Endothelial cell of umbilical vein (primary cell): ENCODE measurements around the gene GSK3A. TPM values are rescaled to one million over a fixed set of nuclear protein-coding genes. Genes with fewer than 3 reads are reported as not detected.

Experiments used
- BruUV-seq: library from RNA; stranded (reverse); fragments of 400-500 nt; replicated peaks from 2 replicates; lab custom pipeline; 2021; lab: Mats Ljungman, UMichigan
- CTCF ChIA-PET: fragments of 300-600, 350-600 bp; sonication (Branson Sonifier 250); formaldehyde crosslinking; loops from one replicate; lab custom pipeline; 2021; ENCODE audit warnings: antibody characterized with exemption, inconsistent platforms; lab: Charles Lee
- POLR2A ChIA-PET: fragments of 300-600, 350-600 bp; sonication (Branson Sonifier 250); formaldehyde crosslinking; loops from one replicate; lab custom pipeline; 2021; ENCODE audit warnings: antibody characterized with exemption, inconsistent platforms; lab: Charles Lee
- DNase-seq: peaks from one replicate; pipeline ENCODE4 v3.0.0-alpha.2; 2011; ENCODE audit warnings: low read depth, low spot score
- FAIRE-seq: peaks from 2 replicates; lab custom pipeline; 2011; peaks lifted over from hg19 to GRCh38; lab: Jason Lieb, UNC
- H2AFZ ChIP-seq: 2 replicates; pipeline ENCODE4 v1.6.0; 2012; ENCODE audit warnings: low read depth, low read length, control low read depth, inconsistent platforms
- H3K27ac ChIP-seq: 2 replicates; pipeline ENCODE4 v1.5.1; 2011; ENCODE audit warnings: low read depth, mild to moderate bottlenecking, control low read depth, low read length, moderate library complexity; ENCODE audit not compliant: insufficient read depth
- H3K27me3 ChIP-seq, 2 experiments: 2 replicates each; pipeline versions ENCODE4 v1.6.0 to v1.6.1; 2011; ENCODE audit warnings: low read length in 2 of 2, mixed read lengths in 1 of 2; ENCODE audit not compliant: control insufficient read depth in 2 of 2, insufficient read depth in 2 of 2
- H3K36me3 ChIP-seq, 2 experiments: 2 replicates in 1 of 2; 3 replicates in 1 of 2; pipeline ENCODE4 v1.5.1; 2011; ENCODE audit warnings: low read length in 2 of 2, mild to moderate bottlenecking in 1 of 2, moderate library complexity in 1 of 2; ENCODE audit not compliant: control insufficient read depth in 2 of 2, insufficient read depth in 2 of 2; ENCODE audit errors: extremely low read depth in 1 of 2
- H3K4me1 ChIP-seq: 3 replicates; pipeline ENCODE4 v1.5.1; 2011; ENCODE audit warnings: mild to moderate bottlenecking, low read length; ENCODE audit not compliant: control insufficient read depth, insufficient read depth; ENCODE audit errors: extremely low read depth
- H3K4me2 ChIP-seq: 2 replicates; pipeline ENCODE4 v1.6.1; 2011; ENCODE audit warnings: low read length, control low read depth, mixed read lengths; ENCODE audit not compliant: insufficient read depth
- H3K4me3 ChIP-seq, 3 experiments: fragments of 200-600 bp in 1 of 3; sonication (generic), shearing (Covaris generic) in 1 of 3; replicated peaks in 1 of 3; 2 replicates each; pipeline ENCODE4 v1.5.1; 2011 to 2016; ENCODE audit warnings: control low read depth in 3 of 3, low read length in 3 of 3, mild to moderate bottlenecking in 2 of 3, inconsistent platforms in 1 of 3, low read depth in 1 of 3, moderate library complexity in 1 of 3; ENCODE audit not compliant: insufficient read depth in 1 of 3
- H3K79me2 ChIP-seq: 2 replicates; pipeline ENCODE4 v1.6.0; 2012; ENCODE audit warnings: low read length, inconsistent platforms; ENCODE audit not compliant: control insufficient read depth, insufficient read depth
- H3K9ac ChIP-seq: replicated peaks from 2 replicates; pipeline ENCODE3; 2011; ENCODE audit warnings: low read length, control low read depth; ENCODE audit not compliant: insufficient read depth; ENCODE audit errors: extremely low read depth
- H3K9me1 ChIP-seq: replicated peaks from 3 replicates; pipeline ENCODE4 v1.6.0; 2011; ENCODE audit warnings: mild to moderate bottlenecking, low read length; ENCODE audit not compliant: control insufficient read depth, insufficient read depth; ENCODE audit errors: extremely low read depth
- H3K9me3 ChIP-seq: replicated peaks from 2 replicates; pipeline ENCODE4 v1.5.1; 2012; ENCODE audit warnings: low read length, inconsistent platforms; ENCODE audit not compliant: control insufficient read depth, insufficient read depth
- H4K20me1 ChIP-seq: replicated peaks from 2 replicates; pipeline ENCODE3; 2011; ENCODE audit warnings: mild to moderate bottlenecking, low read length; ENCODE audit not compliant: control insufficient read depth, insufficient read depth; ENCODE audit errors: extremely low read depth
- EZH2 ChIP-seq: IDR thresholded peaks from 2 replicates; pipeline ENCODE4 v1.6.1; 2012; ENCODE audit warnings: borderline replicate concordance, low read depth, mild to moderate bottlenecking, moderate library complexity, low read length, inconsistent platforms; ENCODE audit not compliant: severe bottlenecking
- GATA2 ChIP-seq: IDR thresholded peaks from 2 replicates; pipeline ENCODE4 v1.7.0; 2011; ENCODE audit warnings: low read depth, mild to moderate bottlenecking, moderate library complexity, mixed read lengths, low read length; ENCODE audit not compliant: insufficient read length, insufficient read depth
- MYC ChIP-seq: IDR thresholded peaks from one replicate; pipeline ENCODE4 v1.6.1; 2011; ENCODE audit warnings: mild to moderate bottlenecking, low read depth, low read length
- POLR2A ChIP-seq: IDR thresholded peaks from 2 replicates; pipeline ENCODE4 v1.6.1; 2012; ENCODE audit warnings: low read depth, mild to moderate bottlenecking, control low read depth, low read length
- POLR2AphosphoS5 ChIP-seq: IDR thresholded peaks from 2 replicates; pipeline ENCODE4 v1.6.1; 2012; ENCODE audit warnings: low read depth, mild to moderate bottlenecking, control low read depth, low read length, moderate library complexity; ENCODE audit not compliant: insufficient read depth
- dilution Hi-C: fragments of 300-500 bp; cut with MboI; formaldehyde crosslinking; loops from one replicate; pipeline ENCODE4 v1.15.0; 2019; ENCODE audit warnings: low sequenced_read_pairs; ENCODE audit not compliant: extremely low pct_ligation_motif_present
- intact Hi-C: fragments of 100-400 bp; cut with micrococcal nuclease; formaldehyde crosslinking; loops from one replicate; pipeline ENCODE4 v1.10.0; 2022
- polyA plus RNA-seq, 4 experiments: library from polyadenylated mRNA; depleted of rRNA in 3 of 4; stranded (reverse) in 3 of 4; unstranded in 1 of 4; fragments of >200 nt; gene quantifications; 2 replicates each; pipeline versions ENCODE4 v1.2.1 to v1.2.3, GENCODE V29; 2011 to 2012; ENCODE audit warnings: missing spikeins in 1 of 4
- total RNA-seq: library from RNA; stranded (reverse); gene quantifications from 2 replicates; pipeline ENCODE4 v1.2.3, GENCODE V29; 2021
- TF ChIP-seq, protein P1 (sequence below), 2 donors: IDR thresholded peaks; 1 replicate in 1 of 2; 2 replicates in 1 of 2; pipeline ENCODE4 v1.5.1; 2011; ENCODE audit warnings: low read length in 2 of 2, mild to moderate bottlenecking in 2 of 2, moderate library complexity in 2 of 2, control low read depth in 1 of 2, inconsistent platforms in 1 of 2, low read depth in 1 of 2; ENCODE audit not compliant: insufficient read depth in 1 of 2; ENCODE audit errors: extremely low read depth in 1 of 2
- TF ChIP-seq, protein P2 (sequence below): IDR thresholded peaks from 2 replicates; pipeline ENCODE4 v1.6.1; 2011; ENCODE audit not compliant: insufficient read depth, insufficient read length

The GSK3A gene
- total and polyA plus RNA-seq, 2 donors (not counting 3 experiments of a cell fraction or from before 2014, with no cell fraction given) = 49.5 to 73.7 TPM

DNA sequence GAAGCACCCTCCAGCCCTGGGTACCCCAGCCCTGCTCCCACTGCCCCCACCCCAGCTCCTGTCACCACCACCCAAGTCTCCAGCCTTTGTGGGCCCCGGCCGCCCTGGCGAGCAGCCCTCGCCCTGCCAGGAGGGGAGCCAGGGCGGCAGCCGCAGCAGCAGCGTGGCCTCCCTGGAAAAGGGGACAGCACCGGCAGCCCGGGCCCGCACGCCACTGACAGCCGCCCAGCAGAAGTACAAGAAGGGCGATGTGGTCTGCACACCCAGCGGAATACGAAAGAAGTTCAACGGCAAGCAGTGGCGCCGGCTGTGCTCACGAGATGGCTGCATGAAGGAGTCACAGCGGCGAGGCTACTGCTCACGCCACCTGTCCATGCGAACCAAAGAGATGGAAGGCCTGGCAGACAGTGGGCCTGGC is 30.6 kb upstream of the GSK3A start:
- CTCF ChIA-PET = no interaction called here
- Histone ChIP-seq H4K20me1 (no peaks in the 10 kb centered on the region), H3K79me2 (peaks cover 44% of the 10 kb centered on the region), H3K4me3 (no peak overlapping the region), H3K9ac (no peak overlapping the region), H3K27ac (no peak overlapping the region), H3K27me3 (no peaks in the 10 kb centered on the region), H3K36me3 (peaks cover 12 to 28% of the 10 kb centered on the region in 2 experiments), H3K4me1 (peaks cover 28% of the 10 kb centered on the region), H3K9me1 (no peaks in the 10 kb centered on the region), H2AFZ (no peak overlapping the region), H3K4me2 (no peak overlapping the region), H3K9me3 (no peaks in the 10 kb centered on the region)
- intact Hi-C loops = no loop called here
- POLR2A ChIA-PET = no interaction called here
- BruUV-seq = no TSS peak
- no peak for FAIRE-seq
- TF ChIP-seq POLR2AphosphoS5 = no peak
- no peak for TF ChIP-seq GATA2
- TF ChIP-seq, protein P1, sequence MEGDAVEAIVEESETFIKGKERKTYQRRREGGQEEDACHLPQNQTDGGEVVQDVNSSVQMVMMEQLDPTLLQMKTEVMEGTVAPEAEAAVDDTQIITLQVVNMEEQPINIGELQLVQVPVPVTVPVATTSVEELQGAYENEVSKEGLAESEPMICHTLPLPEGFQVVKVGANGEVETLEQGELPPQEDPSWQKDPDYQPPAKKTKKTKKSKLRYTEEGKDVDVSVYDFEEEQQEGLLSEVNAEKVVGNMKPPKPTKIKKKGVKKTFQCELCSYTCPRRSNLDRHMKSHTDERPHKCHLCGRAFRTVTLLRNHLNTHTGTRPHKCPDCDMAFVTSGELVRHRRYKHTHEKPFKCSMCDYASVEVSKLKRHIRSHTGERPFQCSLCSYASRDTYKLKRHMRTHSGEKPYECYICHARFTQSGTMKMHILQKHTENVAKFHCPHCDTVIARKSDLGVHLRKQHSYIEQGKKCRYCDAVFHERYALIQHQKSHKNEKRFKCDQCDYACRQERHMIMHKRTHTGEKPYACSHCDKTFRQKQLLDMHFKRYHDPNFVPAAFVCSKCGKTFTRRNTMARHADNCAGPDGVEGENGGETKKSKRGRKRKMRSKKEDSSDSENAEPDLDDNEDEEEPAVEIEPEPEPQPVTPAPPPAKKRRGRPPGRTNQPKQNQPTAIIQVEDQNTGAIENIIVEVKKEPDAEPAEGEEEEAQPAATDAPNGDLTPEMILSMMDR (IDR thresholded peaks at IDR 0.05; ENCODE audit: extremely low read depth in 1 of 2, insufficient read depth in 1 of 2, low read depth in 1 of 2, low read length in 2 of 2) = no peak
- no peak for TF ChIP-seq MYC
- TF ChIP-seq, protein P2, sequence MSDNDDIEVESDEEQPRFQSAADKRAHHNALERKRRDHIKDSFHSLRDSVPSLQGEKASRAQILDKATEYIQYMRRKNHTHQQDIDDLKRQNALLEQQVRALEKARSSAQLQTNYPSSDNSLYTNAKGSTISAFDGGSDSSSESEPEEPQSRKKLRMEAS = no peak
- no peak for TF ChIP-seq EZH2
- no peak for TF ChIP-seq POLR2A
- no peak for DNase-seq
- dilution Hi-C loops = no loop called here
